Measurements from ENCODE around the gene NTNG1.

The NTNG1 gene

DNA sequence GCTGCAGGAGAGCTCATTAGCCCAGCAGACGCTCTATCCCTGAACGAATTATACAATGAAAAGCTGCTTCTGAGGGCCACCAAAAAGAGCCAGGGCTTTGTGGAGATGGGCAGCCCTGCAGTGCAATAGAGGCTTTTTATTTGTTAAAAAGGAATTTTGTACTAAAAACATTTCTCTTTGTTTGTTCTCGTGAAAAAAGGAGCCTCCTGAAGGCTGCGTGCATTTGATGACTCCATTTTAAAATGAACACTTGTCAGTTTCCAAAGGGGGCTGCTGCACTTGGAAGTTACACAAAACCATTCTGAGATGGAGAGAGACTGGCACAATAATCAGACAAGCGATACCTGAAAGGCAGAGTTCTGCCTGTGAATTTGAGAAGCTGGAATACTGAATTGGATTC lies 202.8 kb downstream of the NTNG1 start:
- DNase-seq, result no peak

DNA sequence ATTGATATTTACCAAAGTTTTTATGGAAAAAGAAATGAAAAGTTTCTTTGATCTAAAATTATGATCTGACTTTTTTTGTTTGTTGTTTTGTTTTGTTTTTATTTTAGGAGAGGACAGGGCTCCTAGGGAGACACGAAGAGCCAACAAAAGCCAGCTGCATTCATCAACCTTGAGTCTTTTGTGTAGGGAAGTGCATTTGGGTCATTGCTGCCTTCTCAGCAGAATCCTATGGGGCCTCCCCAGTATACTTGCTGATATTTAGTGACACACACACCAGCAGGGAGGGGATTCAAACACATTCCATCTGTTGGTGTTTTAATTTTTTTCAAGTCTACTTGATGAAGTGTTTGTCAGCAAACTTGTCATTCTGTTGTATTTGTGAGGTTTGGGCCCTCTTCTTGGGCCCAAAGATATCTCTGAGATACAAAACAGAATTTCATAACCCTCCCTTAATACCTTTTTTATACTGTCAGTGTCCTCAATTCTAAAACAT lies 203.5 kb downstream of the NTNG1 start:
- no peak for DNase-seq

GRCh38 chr1:107344836-107345235 lies 204.0 kb downstream of the NTNG1 start:
- DNase-seq, result no peak

GRCh38 chr1:107352850-107353249 lies 212.0 kb downstream of the NTNG1 start:
- no peak for DNase-seq

DNA sequence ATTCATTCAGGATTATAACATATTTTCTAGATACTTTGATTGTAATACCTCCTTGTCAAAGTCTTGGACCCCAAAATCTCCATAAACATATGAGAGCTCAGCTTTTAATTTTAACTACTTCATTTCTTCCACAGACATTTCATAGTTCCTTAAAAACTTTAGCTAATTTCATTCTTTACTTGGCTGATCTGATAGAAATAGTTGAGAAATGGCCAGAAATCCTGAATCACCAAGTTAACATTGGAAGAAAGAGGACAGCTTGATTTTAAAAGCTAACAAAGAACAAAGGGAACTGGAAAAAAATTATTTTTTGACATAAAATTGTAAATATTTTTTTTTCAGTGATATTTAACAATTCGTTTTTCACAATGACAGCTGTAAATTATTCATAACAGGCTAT lies 216.5 kb downstream of the NTNG1 start:
- DNase-seq, result no peak

DNA sequence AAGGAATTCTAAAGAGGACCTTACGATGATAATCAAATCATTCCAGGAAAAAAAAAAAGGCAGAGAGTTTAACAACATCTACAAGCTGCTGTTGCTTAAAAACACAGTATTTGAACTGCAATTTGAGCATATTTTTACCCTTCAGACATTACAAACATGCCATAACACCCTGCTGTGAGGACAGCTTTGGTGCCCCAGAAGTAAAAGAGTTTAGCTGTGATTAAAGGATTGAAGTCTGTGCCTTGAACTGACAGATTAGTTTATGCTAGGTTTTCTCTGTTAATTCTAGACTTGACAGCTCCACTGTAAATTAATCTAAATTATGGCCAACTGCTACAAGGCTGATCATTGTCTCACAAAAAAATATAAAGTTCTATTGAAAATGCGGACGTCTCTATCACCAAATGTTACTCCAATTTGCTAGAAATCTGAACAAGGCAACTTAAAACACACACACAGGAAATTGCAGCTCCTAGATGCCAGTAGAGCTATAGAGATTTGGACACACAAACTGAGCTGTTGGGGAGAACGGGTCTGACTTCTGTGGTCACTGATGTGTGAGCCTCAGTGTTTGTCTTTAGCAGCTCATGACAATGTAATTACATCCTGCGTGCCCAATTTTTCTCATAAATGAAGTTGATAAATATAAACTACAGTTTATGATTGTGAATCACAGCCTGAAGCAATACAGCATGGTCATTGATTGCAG lies 217.9 kb downstream of the NTNG1 start:
- DNase-seq, result no peak

DNA sequence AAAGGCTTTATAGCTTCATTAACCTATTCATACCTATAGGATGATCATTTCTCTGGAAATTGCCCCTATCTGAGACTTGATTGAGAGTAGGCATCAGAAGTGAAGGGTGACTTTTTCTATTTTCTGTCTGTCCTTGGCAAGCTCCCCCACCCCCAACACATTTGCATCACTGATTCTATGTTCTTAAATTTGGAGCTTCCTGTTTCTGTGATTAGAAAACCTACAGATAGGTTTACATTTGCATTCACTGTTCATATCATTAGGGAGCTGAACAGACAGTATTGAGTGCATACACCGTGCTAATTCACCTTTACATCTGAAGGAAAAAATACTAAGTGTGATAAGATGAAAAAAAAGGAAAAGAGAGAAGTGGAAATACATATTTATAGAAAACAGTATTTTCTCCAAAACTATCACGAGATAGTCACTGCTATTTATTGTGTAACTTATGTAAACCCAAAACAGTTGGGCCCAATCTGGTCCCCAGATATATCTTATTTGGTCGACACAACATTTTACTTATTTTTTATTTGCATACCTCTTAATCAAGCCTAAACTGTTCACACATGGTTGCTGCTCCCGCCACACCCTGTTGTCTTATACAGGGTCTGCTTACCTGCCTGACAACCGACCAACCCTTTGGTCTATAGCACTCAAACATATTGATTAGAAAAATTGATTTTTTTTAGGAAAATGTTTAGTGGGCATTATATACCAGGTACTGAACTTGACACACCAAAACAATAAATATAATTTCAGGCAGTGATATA lies 218.8 kb downstream of the NTNG1 start:
- DNase-seq, result no peak

GRCh38 chr1:107362468-107363140 lies 221.8 kb downstream of the NTNG1 start:
- DNase-seq, result no peak

DNA sequence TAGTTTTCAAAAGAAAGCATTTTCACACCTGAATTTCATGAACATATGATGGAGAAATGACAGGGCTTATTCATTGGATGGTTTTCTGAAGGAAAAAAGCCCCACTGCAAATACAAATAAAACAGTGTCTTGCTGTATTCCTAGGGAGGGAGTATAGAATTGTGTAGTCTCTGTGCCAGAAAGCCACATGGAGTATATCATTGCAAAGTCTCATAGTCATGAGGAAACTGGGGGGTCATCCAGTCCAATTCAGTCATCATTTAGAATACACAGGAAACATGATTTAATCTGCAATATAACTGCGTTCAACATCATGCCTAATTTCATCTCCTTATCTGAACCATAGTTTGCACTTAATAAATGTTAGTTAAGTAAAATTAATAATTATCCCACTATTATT lies 222.3 kb downstream of the NTNG1 start:
- DNase-seq, result no peak

DNA sequence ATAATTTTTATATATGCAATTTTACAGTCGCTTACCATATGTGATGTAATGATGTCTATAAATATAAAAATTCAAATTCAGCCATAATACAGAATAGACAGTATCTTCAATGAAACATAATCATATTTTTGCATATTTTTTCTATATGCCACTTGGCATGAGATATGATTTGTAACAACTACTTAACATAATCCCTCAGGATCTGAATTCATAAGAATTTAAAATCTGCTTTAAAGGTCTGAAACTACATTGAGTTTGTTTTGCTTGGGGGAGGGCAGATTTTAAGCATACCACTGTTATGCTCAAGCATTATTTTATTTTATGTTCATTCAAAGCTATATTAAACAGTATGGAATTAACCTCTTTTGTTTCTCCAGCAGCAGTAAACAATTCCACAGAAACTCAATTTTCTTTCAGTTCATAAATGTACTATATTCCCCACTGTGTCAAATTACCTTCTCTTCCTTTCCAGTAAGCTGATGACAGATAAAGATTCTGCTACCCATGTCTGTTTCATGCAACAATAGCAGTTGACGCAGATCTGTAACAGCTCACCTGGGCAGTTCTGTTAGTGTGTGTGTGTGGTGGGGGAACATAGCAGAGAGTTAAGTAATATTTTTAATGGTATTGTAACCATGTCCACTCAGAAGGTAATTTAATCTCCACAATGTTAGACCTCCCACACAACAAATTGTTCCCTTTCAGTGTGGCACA lies 224.8 kb downstream of the NTNG1 start:
- no peak for DNase-seq

GRCh38 chr1:107378426-107378825 lies 237.6 kb downstream of the NTNG1 start:
- no peak for DNase-seq

GRCh38 chr1:107378866-107379265 lies 238.0 kb downstream of the NTNG1 start:
- DNase-seq, result no peak

GRCh38 chr1:107379826-107380225 lies 239.0 kb downstream of the NTNG1 start:
- no peak for DNase-seq

DNA sequence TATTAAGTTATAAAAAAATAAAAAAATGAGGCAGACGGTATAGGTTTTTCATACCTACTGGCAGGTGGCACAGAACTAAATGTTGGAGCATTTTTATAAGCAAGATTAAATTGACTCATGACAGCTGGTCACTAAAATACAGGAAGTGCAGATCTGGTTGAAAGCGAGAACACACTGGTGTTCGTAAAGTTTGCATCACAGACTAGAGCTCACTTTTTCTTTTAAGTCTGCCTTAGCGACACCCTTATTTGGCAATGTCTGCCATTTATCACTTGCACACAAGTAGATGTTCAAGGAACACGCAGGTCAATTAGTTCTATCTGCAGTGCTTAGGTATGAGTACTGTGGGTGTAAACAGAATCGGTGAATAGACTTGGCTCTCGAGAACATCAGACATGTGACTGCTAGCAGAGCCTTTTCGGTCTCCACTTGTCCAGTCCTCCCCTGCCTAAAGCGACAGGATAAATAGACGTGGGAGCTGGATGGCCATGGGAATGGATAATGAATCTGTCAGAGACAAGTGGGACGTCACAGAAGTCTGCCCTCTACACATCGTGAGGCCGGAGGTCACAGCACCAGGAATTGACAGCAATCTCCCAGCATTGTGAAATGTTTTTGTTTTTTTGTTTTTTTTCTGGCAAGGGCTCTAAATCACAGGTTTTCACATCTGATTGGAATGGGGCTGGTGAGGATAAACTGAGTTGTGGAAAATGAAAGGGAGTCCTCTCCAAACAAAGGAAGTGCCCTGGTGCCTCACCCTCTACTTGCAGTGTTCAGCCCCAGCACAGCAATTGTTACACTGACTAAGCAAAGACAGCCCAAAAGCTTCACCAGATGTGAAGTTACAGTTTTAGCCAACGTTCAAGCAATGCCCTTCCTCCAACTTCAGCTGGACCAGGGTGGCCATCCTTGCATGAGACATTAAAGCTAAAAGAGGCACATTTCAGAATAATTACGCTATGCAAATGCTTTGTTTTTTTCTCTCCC lies 248.9 kb downstream of the NTNG1 start:
- DNase-seq, result no peak

GRCh38 chr1:107394301-107394700 lies 253.5 kb downstream of the NTNG1 start:
- no peak for DNase-seq

DNA sequence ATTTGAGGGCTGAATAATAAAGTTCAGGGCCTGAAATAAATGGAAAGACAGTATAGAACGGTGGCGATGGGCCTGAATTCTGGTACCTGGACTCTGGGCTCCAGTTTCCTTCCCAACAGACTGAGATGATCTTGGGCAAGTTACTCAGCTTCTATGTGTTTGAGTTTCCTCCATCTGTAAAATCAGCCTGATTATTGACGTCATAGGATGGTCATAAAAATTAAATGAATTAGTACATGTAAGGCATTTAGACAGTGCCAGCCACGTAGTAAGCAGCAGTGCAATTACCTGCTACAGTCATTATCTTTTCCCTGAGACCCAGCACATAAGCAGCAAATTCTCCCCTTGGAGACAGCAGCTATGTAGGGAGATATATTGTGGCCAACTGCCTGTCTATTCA lies 260.9 kb downstream of the NTNG1 start:
- DNase-seq, result no peak

DNA sequence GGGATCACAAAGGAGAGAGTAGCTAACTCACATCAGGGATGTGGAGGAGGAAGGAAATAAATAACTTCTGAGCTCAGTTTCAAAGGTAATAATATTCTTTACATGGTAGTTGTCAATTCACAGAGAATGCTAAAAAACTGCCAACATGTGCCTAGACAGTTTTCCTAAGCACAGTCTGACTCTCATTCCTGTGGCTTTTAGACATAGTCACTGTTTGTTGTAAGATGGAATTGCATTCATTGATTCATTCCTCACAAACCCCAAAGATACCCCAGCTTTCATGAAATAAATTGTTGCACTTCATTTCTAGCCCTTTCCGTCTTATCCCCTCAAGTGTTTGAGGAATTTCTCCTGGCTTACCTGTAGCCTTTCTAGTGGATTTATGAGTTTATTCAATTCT lies 263.9 kb downstream of the NTNG1 start:
- no peak for DNase-seq

DNA sequence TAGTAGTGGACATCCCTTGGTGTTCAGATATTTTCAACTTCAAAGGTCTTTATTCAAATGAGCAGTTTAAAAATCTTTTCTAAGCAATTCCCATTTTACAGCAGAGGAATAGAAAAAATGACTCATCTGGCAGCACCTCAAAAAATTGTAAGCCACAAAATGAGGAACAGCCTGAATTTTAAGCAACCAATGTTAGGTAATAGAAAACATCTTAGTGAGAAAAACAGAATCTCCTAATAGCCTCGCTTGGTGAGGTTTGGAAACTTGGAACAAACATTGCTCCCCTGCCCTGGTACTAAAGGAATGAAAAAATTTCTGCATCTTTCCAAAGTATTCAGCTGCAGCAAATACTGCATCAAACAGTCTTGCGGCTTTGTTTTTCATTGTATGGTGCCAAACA lies 264.4 kb downstream of the NTNG1 start:
- DNase-seq, result no peak

GRCh38 chr1:107407011-107407410 lies 266.2 kb downstream of the NTNG1 start:
- no peak for DNase-seq

- no peak for DNase-seq
These were observed 272.7 kb downstream of the NTNG1 start for GRCh38 chr1:107413546-107413945.

DNA sequence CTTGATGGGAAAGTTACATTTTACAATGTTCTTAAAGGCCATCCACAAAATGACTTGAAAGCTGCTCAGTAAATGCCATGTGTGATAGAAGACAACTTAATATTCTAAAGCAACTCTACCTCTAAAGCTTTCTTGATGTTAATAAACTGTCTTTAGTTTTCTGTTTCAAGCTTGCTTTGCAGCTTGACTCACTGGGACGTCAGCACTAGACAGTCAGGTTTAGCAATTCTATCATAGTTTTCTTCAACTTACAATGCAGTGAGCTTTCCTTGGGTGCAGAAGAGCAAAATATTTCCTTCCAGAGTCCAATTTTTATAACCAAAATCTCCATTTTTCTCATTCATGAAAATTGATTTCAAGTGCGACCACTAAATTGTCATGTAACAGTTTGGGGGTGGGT lies 273.1 kb downstream of the NTNG1 start:
- DNase-seq, result no peak

DNA sequence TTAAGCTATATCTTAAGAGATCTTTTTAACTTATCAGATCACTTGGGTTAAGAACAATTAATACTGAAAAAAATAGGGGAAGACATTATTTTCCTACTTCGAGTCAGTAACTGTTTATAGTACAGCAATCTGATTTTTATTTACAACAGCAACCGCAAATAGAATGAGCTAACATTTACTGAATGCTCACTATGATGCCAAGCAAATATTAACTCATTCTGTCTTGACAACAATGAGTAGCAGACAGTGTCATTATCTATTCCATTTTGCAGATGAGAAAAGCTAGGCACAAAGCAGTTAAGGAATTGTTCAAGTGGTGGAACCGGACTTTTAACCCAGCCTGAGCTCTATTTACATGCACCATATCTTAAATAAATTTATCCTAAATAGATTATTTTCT lies 273.7 kb downstream of the NTNG1 start:
- no peak for DNase-seq
